SK-N-MC (cell line): ENCODE measurements around the gene UBR7.

Experiments
- EZH2 ChIP-seq: fragments of 200-600 bp; sonication (generic); IDR thresholded peaks from one replicate; pipeline ENCODE4 v1.6.1; 2017; ENCODE audit warnings: antibody characterized with exemption
- POLR2AphosphoS5 ChIP-seq: IDR thresholded peaks from 2 replicates; pipeline ENCODE4 v1.6.1; 2012; ENCODE audit warnings: mild to moderate bottlenecking, low read depth, low read length, borderline replicate concordance

- TF ChIP-seq EZH2, result no peak
- no peak for TF ChIP-seq POLR2AphosphoS5
These were observed 21.5 kb downstream of the UBR7 start for GRCh38 chr14:93228550-93228949.
